ENCODE data around the gene CPA5. TPM values are rescaled to one million over a fixed set of nuclear protein-coding genes. Genes with fewer than 3 reads are reported as not detected.

Gene CPA5
- total RNA-seq, 2 donors from 2014 or later = not detected

- no peak for ATAC-seq
- Histone ChIP-seq H3K36me3 (replicated peaks in 1 of 2; ENCODE audit: insufficient read depth in 1 of 2, low read depth in 2 of 2) (no peaks in the 10 kb centered on the region), H3K27ac (no peak overlapping the region), H3K27me3 (no peaks in the 10 kb centered on the region), H3K4me3 (no peak overlapping the region), H3K4me1 (peaks cover 9% of the 10 kb centered on the region), H3K9me3 (no peaks in the 10 kb centered on the region)
- DNase-seq = no peak
- no peak for TF ChIP-seq POLR2A (IDR thresholded peaks at IDR 0.05)
- no peak for TF ChIP-seq CTCF (IDR thresholded peaks at IDR 0.05)
- intact Hi-C loops (cut with DNase I) = no loop called here
- 81 to 94% methylated on average over 5 to 6 of the region's 6 CpGs for WGBS, 2 donors
These were observed 7.1 kb downstream of the CPA5 start for GRCh38 chr7:130351791-130352090.

GRCh38 chr7:130352194-130353074, 7.8 kb downstream of the CPA5 start:
- intact Hi-C loops (cut with DNase I) = no loop called here
- H3K9me3 ChIP-seq = no peaks in the 10 kb centered on the region
- H3K4me3 ChIP-seq = no peak overlapping the region
- ATAC-seq (no peak), DNase-seq (no peak)
- no peaks in the 10 kb centered on the region for H3K36me3 ChIP-seq (replicated peaks in 1 of 2; ENCODE audit: insufficient read depth in 1 of 2, low read depth in 2 of 2)
- WGBS, 2 donors = 70 to 71% methylated on average over 20 of the region's 20 CpGs
- H3K27me3 ChIP-seq = no peaks in the 10 kb centered on the region
- no peak for TF ChIP-seq CTCF (IDR thresholded peaks at IDR 0.05)
- no peak for TF ChIP-seq POLR2A (IDR thresholded peaks at IDR 0.05)
- peaks cover 14% of the 10 kb centered on the region for H3K4me1 ChIP-seq
- peak overlapping the region in 2 of 4 donors; percentile 26 to 28 for H3K27ac ChIP-seq

- 88 to 94% methylated on average over 7 of the region's 7 CpGs for WGBS, 2 donors
- TF ChIP-seq POLR2A (IDR thresholded peaks at IDR 0.05) (no peak), CTCF (IDR thresholded peaks at IDR 0.05) (no peak)
- no peak for DNase-seq
- no peak for ATAC-seq
- no peaks in the 10 kb centered on the region for H3K9me3 ChIP-seq
- H3K27me3 ChIP-seq = no peaks in the 10 kb centered on the region
- H3K27ac ChIP-seq = no peak overlapping the region
- H3K4me1 ChIP-seq = peaks cover 14% of the 10 kb centered on the region
- H3K4me3 ChIP-seq = no peak overlapping the region
- intact Hi-C loops (cut with DNase I) = no loop called here
- H3K36me3 ChIP-seq (replicated peaks in 1 of 2; ENCODE audit: insufficient read depth in 1 of 2, low read depth in 2 of 2) = no peaks in the 10 kb centered on the region
These were observed 8.6 kb downstream of the CPA5 start for GRCh38 chr7:130353196-130353595.

- intact Hi-C loops (cut with DNase I) = no loop called here
- peak; percentile 75 for ATAC-seq
- Histone ChIP-seq H3K27ac (peak overlapping the region; percentile 41 to 63 (median 56)), H3K4me1 (peaks cover 14% of the 10 kb centered on the region), H3K36me3 (replicated peaks in 1 of 2; ENCODE audit: insufficient read depth in 1 of 2, low read depth in 2 of 2) (no peaks in the 10 kb centered on the region), H3K4me3 (no peak overlapping the region), H3K27me3 (no peaks in the 10 kb centered on the region), H3K9me3 (no peaks in the 10 kb centered on the region)
- peak in 3 of 4 donors; percentile 39 to 61 (median 57) for DNase-seq
- TF ChIP-seq POLR2A (IDR thresholded peaks at IDR 0.05) (no peak), CTCF (IDR thresholded peaks at IDR 0.05) (no peak)
- WGBS, 2 donors = 69 to 77% methylated on average over 8 to 9 of the region's 9 CpGs
These were observed 11.7 kb downstream of the CPA5 start for GRCh38 chr7:130356121-130356875.

All from body of pancreas (tissue), 4 donors.